Erythroblast (primary cell): ENCODE measurements around the gene RIN3.

Source experiments
- GATA1 ChIP-seq: IDR thresholded peaks from 2 replicates; pipeline ENCODE4 v1.6.1; 2011; ENCODE audit warnings: low read depth, mild to moderate bottlenecking, control low read depth, low read length, moderate library complexity
- POLR2A ChIP-seq: IDR thresholded peaks from 2 replicates; pipeline ENCODE4 v1.6.1; 2011; ENCODE audit warnings: mild to moderate bottlenecking, low read length

GRCh38 chr14:92563359-92563758 lies 49.8 kb downstream of the RIN3 start:
- TF ChIP-seq POLR2A (no peak), GATA1 (no peak)
